BJ (cell line): ENCODE data around the gene ZNF483. TPM values are rescaled to one million over a fixed set of nuclear protein-coding genes. Genes with fewer than 3 reads are reported as not detected.

ENCODE experiments used
- CTCF ChIA-PET: fragments of 350-600 bp; formaldehyde crosslinking; extraction: SDS; loops from one replicate; lab custom pipeline; 2021; ENCODE audit warnings: antibody characterized with exemption, inconsistent platforms; lab: Yijun Ruan, JAX
- POLR2A ChIA-PET: fragments of 300-600 bp; sonication (Branson Sonifier 250); formaldehyde crosslinking; extraction: SDS; loops from one replicate; lab custom pipeline; 2021; ENCODE audit warnings: antibody characterized with exemption; lab: Charles Lee
- DNase-seq: peaks from one replicate; pipeline ENCODE4 v3.0.0-alpha.2; 2011; ENCODE audit warnings: low read depth
- H3K27me3 ChIP-seq: 2 replicates; pipeline ENCODE4 v1.6.0; 2011; ENCODE audit warnings: low read length; ENCODE audit not compliant: control insufficient read depth, insufficient read depth
- H3K36me3 ChIP-seq: 2 replicates; pipeline ENCODE4 v1.5.1; 2011; ENCODE audit warnings: low read length; ENCODE audit not compliant: control insufficient read depth, insufficient read depth
- H3K4me3 ChIP-seq: 2 replicates; pipeline ENCODE4 v1.5.1; 2011; ENCODE audit warnings: low read depth, mild to moderate bottlenecking, control low read depth, low read length
- CTCF ChIP-seq: IDR thresholded peaks from 2 replicates; pipeline ENCODE4 v1.5.1; 2011; ENCODE audit warnings: low read depth, mild to moderate bottlenecking, control low read depth, inconsistent platforms, low read length, moderate library complexity; ENCODE audit not compliant: insufficient read depth
- polyA plus RNA-seq: library from polyadenylated mRNA; depleted of rRNA; stranded (reverse); fragments of >200 nt; gene quantifications from 2 replicates; pipeline ENCODE4 v1.2.3, GENCODE V29; 2011

ZNF483 gene
- polyA plus RNA-seq, 1 experiment = 0.70 TPM

DNA sequence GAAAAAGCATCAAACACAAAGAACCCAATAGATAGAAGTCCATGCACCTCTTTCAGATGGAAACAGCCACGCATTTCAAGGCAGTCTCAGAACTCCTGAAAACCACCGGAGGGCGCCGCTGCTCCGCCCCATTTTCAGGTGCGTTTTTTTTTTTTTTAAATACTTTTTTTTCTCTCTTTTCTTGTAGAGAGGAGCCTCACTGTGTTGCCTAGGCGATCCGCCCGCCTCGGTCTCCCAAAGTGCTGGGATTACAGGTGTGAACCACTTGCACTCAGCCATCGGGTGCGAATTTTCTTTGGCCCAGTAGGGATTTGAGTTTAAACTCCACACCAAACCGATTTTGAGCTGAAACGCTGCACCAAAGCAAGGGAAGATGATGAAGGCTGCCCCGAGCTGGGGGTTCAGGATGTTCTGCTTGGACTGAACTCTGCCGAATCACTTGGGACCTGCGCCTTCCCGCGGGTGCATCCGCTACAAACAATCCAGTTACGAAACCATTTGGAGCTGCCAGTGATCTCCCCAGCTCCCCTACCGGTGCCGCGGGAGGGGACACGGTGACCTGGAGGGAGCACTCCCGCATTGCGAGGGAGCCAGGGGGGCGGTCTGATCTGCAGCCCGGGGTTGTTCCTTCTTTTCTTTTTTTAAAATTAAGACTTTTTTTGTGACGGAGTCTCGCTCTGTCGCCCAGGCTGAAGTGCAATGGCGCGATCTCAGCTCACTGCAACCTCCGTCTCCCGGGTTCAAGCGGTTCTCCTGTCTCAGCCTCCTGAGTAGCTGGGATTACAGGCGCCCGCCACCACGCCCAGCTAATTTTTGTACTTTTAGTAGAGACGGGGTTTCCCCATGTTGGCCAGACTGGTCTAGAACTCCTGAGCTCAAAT, 73.1 kb downstream of the ZNF483 start:
- H3K4me3 ChIP-seq = peak overlapping the region; percentile 71
- ChIA-PET POLR2A (no interaction called here), CTCF (interaction anchor here (0.6 to 3.8 kb wide), 16 partner anchors 13 to 477 kb away, joined by 3 to 18 read pairs (median 4); partner anchors contain the start of gene DNAJC25)
- H3K36me3 ChIP-seq = peaks cover 9% of the 10 kb centered on the region
- DNase-seq = peak; percentile 19
- TF ChIP-seq CTCF = peak; percentile 75
- H3K27me3 ChIP-seq = no peaks in the 10 kb centered on the region

DNA sequence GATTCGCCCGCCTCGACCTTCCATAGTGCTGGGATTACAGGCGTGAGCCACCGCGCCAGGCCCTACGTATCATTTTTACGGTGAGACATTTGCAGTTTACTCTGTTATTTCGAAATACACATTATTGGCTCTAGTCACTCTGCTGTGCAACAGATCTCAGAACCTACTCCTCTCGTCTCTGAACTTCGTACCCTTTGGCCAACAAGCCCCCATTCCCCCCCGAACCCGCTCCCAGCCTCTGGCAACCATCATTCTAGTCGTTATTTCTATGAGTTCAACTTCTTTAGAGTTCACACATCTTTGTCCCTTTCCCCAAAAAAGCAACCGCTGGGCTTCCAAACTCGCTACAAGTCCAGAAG, 73.7 kb downstream of the ZNF483 start:
- ChIA-PET CTCF (interaction anchor here (0.6 to 3.8 kb wide), 15 partner anchors 12 to 477 kb away, joined by 3 to 18 read pairs (median 4); no protein-coding TSS in a partner anchor), POLR2A (no interaction called here)
- peaks cover 8% of the 10 kb centered on the region for H3K36me3 ChIP-seq
- TF ChIP-seq CTCF = no peak
- H3K27me3 ChIP-seq = no peaks in the 10 kb centered on the region
- H3K4me3 ChIP-seq = peak overlapping the region; percentile 71
- DNase-seq = no peak

DNA sequence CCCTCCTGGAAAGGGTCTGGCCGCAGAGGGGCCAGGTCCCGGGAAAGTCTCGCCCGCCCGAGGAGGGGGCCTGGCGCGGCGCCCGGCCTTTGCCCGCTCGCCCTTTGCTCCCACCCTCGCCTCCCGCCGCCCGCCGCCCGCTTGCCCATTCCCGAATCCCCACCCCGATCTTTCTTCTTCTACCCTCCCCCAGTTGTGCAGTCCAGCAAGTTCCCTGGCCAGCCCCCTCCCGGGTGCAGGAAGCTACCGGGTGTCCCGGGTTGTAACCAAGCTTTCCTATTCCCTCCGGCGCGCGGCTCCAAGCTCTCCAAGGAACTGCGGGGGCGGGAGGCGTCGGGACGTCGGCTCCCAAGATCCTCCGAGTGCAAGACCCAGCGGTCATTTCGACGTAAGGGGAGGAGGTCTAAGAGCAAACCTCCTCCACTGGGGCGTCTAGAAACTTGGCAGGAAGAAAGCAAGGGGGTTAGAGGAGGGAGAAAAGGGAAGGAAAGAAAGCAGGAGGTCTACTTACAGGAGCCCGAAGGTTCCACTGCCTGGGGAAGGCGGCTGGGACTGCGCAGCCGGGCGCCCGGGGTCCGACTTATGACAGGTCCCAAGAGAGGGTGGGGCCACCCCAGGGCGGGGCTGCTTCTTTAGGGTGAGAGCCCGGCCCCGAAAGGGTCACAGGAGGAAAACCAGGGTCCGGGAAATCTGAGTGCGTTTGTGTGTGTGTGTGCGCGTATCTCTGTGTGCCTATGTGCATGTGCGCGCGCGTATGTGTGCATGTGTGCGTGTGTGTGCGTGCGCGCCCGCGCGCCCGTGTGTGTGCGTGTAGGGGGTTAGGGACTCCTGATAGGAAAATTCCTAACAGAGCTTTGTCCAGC, 74.3 kb downstream of the ZNF483 start, which contains the start of gene PTGR1:
PTGR1 (minus strand) TSS at position 556 of the 863 bp plus-strand sequence. CDS start 2,225 bp downstream, outside the sequence.
- ChIA-PET POLR2A (interaction anchor here (0.6 kb wide), 1 partner anchor 116 kb away, joined by 3 read pairs; no protein-coding TSS in a partner anchor), CTCF (interaction anchor here (1.1 to 3.8 kb wide), 6 partner anchors 14 to 476 kb away, joined by 3 to 18 read pairs (median 5); no protein-coding TSS in a partner anchor)
- Histone ChIP-seq H3K4me3 (peak within 1 kb of the TSS; percentile 71), H3K36me3 (peaks cover 4% of the 10 kb centered on the region), H3K27me3 (no peaks in the 10 kb centered on the region)
- DNase-seq = peak; percentile 35
- TF ChIP-seq CTCF = no peak

- ChIA-PET CTCF (interaction anchor here (1.2 kb wide), 2 partner anchors 14 to 16 kb away, joined by 3 to 5 read pairs; no protein-coding TSS in a partner anchor), POLR2A (interaction anchor here (0.6 kb wide), 1 partner anchor 117 kb away, joined by 3 read pairs; no protein-coding TSS in a partner anchor)
- DNase-seq = no peak
- Histone ChIP-seq H3K4me3 (peak overlapping the region; percentile 71), H3K27me3 (no peaks in the 10 kb centered on the region), H3K36me3 (peaks cover 4% of the 10 kb centered on the region)
- TF ChIP-seq CTCF = no peak
Observed at GRCh38 chr9:111599955-111600343, 75.0 kb downstream of the ZNF483 start.
